Hepatic stellate cell (primary cell): ENCODE data around the gene RPL13.

ENCODE experiments used
- DNase-seq: peaks from one replicate; pipeline ENCODE4 v3.0.0; 2011; ENCODE audit warnings: low spot score

RPL13 gene

GRCh38 chr16:89545044-89545830 lies 15.2 kb upstream of the RPL13 start:
- DNase-seq = no peak

- no peak for DNase-seq
Observed at GRCh38 chr16:89545831-89546574, 14.5 kb upstream of the RPL13 start.

- DNase-seq = no peak
Observed at GRCh38 chr16:89546781-89547180, 13.7 kb upstream of the RPL13 start.

GRCh38 chr16:89547291-89547690 lies 13.2 kb upstream of the RPL13 start:
- DNase-seq = no peak

GRCh38 chr16:89547860-89548259 lies 12.6 kb upstream of the RPL13 start:
- no peak for DNase-seq

GRCh38 chr16:89548344-89549006 lies 12.0 kb upstream of the RPL13 start:
- DNase-seq = no peak

- DNase-seq = no peak
Observed at GRCh38 chr16:89549007-89549700, 11.3 kb upstream of the RPL13 start.

- DNase-seq = no peak
Observed at GRCh38 chr16:89550421-89551007, 10.0 kb upstream of the RPL13 start.

- DNase-seq = no peak
Observed at GRCh38 chr16:89552329-89552728, 8.2 kb upstream of the RPL13 start.

GRCh38 chr16:89552913-89553312 lies 7.6 kb upstream of the RPL13 start:
- DNase-seq = no peak

GRCh38 chr16:89553733-89554132 lies 6.7 kb upstream of the RPL13 start:
- DNase-seq = no peak

GRCh38 chr16:89554343-89554742 lies 6.1 kb upstream of the RPL13 start:
- no peak for DNase-seq

- DNase-seq = no peak
Observed at GRCh38 chr16:89555265-89555664, 5.2 kb upstream of the RPL13 start.

- DNase-seq = no peak
Observed at GRCh38 chr16:89555780-89556179, 4.7 kb upstream of the RPL13 start.

GRCh38 chr16:89556750-89557689 lies 3.5 kb upstream of the RPL13 start:
- peak; percentile 91 for DNase-seq

GRCh38 chr16:89557690-89558490 lies 2.6 kb upstream of the RPL13 start:
- DNase-seq = no peak

GRCh38 chr16:89561142-89561883 lies 831 bp downstream of the RPL13 start:
- DNase-seq = no peak

- no peak for DNase-seq
Observed at GRCh38 chr16:89561884-89562599, 1.6 kb downstream of the RPL13 start.

GRCh38 chr16:89562939-89563338 lies 2.5 kb downstream of the RPL13 start:
- DNase-seq = no peak
